ENCODE measurements around the gene PIK3CA. TPM values are rescaled to one million over a fixed set of nuclear protein-coding genes. Genes with fewer than 3 reads are reported as not detected.

PIK3CA gene
- total RNA-seq, 1 donor from 2014 or later, result 68.3 TPM

Other genes with a start within 250 kb of the PIK3CA start
- 18.6 TPM for gene ZMAT3, start 76.5 kb upstream of the PIK3CA start, total RNA-seq
- 3.2 TPM for gene KCNMB3, start 102.8 kb downstream of the PIK3CA start, total RNA-seq
- gene ZNF639, start 174.7 kb downstream of the PIK3CA start, total RNA-seq, result 33.0 TPM
- 48.0 TPM for gene MFN1, start 199.4 kb downstream of the PIK3CA start, total RNA-seq